HG03139 (cell line): ENCODE data around the gene C2CD2.
"Not testable (repeated sequence)": the region's sequence is repeated elsewhere in the genome, so short reads cannot be mapped to it uniquely, and the experiment has no call there.

Experiments
- ATAC-seq: cut with Tn5 transposase; IDR thresholded peaks from one replicate; pipeline ENCODE4 v1.9.1; 2021; ENCODE audit not compliant: unreplicated experiment

The C2CD2 gene

GRCh38 chr21:41975391-41976272 lies 21.8 kb upstream of the C2CD2 start:
- ATAC-seq = no peak

GRCh38 chr21:41974752-41975053 lies 20.9 kb upstream of the C2CD2 start:
- no peak for ATAC-seq

- ATAC-seq = no peak
Measured at GRCh38 chr21:41973861-41974751, 20.3 kb upstream of the C2CD2 start.

GRCh38 chr21:41973427-41973831 lies 19.6 kb upstream of the C2CD2 start:
- ATAC-seq = no peak

GRCh38 chr21:41972511-41973205 lies 18.8 kb upstream of the C2CD2 start:
- no peak for ATAC-seq

GRCh38 chr21:41971891-41972290 lies 18.1 kb upstream of the C2CD2 start:
- no peak for ATAC-seq

GRCh38 chr21:41970751-41971653 lies 17.2 kb upstream of the C2CD2 start:
- no peak for ATAC-seq

- ATAC-seq = no peak
Measured at GRCh38 chr21:41970106-41970391, 16.2 kb upstream of the C2CD2 start.

GRCh38 chr21:41967708-41968107 lies 13.9 kb upstream of the C2CD2 start:
- ATAC-seq = no peak

GRCh38 chr21:41966872-41967621 lies 13.2 kb upstream of the C2CD2 start:
- ATAC-seq = no peak

- no peak for ATAC-seq
Measured at GRCh38 chr21:41966041-41966833, 12.4 kb upstream of the C2CD2 start.

- ATAC-seq = no peak
Measured at GRCh38 chr21:41965461-41966013, 11.7 kb upstream of the C2CD2 start.

GRCh38 chr21:41965045-41965444 lies 11.2 kb upstream of the C2CD2 start:
- no peak for ATAC-seq

- no peak for ATAC-seq
Measured at GRCh38 chr21:41964171-41964570, 10.4 kb upstream of the C2CD2 start.

GRCh38 chr21:41962425-41962966 lies 8.7 kb upstream of the C2CD2 start:
- no peak for ATAC-seq

GRCh38 chr21:41961753-41962152 lies 7.9 kb upstream of the C2CD2 start:
- ATAC-seq = no peak

GRCh38 chr21:41961282-41961701 lies 7.5 kb upstream of the C2CD2 start:
- ATAC-seq = no peak

- no peak for ATAC-seq
Measured at GRCh38 chr21:41960386-41960785, 6.6 kb upstream of the C2CD2 start.

GRCh38 chr21:41959697-41960096 lies 5.9 kb upstream of the C2CD2 start:
- not testable (repeated sequence) for ATAC-seq
